Neural cell (in vitro differentiated cells): ENCODE data around the gene GPR180.

ENCODE experiments used
- CTCF ChIP-seq: fragments of 450-650 bp; IDR thresholded peaks from 2 replicates; pipeline ENCODE4 v1.5.1; 2014; ENCODE audit warnings: antibody characterized with exemption, mild to moderate bottlenecking, moderate library complexity; ENCODE audit not compliant: poor library complexity, severe bottlenecking
- EP300 ChIP-seq: fragments of 450-650 bp; conservative IDR thresholded peaks from 2 replicates; pipeline ENCODE4 v1.6.1; 2014; ENCODE audit warnings: antibody characterized with exemption, mild to moderate bottlenecking, moderate library complexity; ENCODE audit not compliant: poor library complexity, severe bottlenecking
- EZH2 ChIP-seq: fragments of 200-600, 300-800 bp; shearing (Covaris generic), sonication (generic); IDR thresholded peaks from 2 replicates; pipeline ENCODE4 v1.6.1; 2014; ENCODE audit warnings: antibody characterized with exemption, low read length, borderline replicate concordance, mild to moderate bottlenecking; ENCODE audit not compliant: insufficient read depth, poor library complexity, severe bottlenecking
- MXI1 ChIP-seq: fragments of 450-650 bp; conservative IDR thresholded peaks from 2 replicates; pipeline ENCODE4 v1.6.1; 2014; ENCODE audit warnings: antibody characterized with exemption, mild to moderate bottlenecking; ENCODE audit not compliant: poor library complexity, severe bottlenecking
- SMC3 ChIP-seq: fragments of 450-650 bp; conservative IDR thresholded peaks from 2 replicates; pipeline ENCODE4 v1.6.1; 2014; ENCODE audit warnings: antibody characterized with exemption, mild to moderate bottlenecking, moderate library complexity; ENCODE audit not compliant: poor library complexity
- TAF1 ChIP-seq: IDR thresholded peaks from 2 replicates; pipeline ENCODE4 v1.6.1; 2012; ENCODE audit warnings: low read depth

- TF ChIP-seq TAF1 (no peak), CTCF (no peak), EZH2 (no peak), EP300 (no peak), SMC3 (no peak), MXI1 (no peak)
These were observed 22.6 kb upstream of the GPR180 start for GRCh38 chr13:94579063-94579462.
